ENCODE measurements around the gene FAM171A1.
"Not testable (repeated sequence)": the region's sequence is repeated elsewhere in the genome, so short reads cannot be mapped to it uniquely, and the experiment has no call there.

Gene FAM171A1

GRCh38 chr10:15316871-15317464, 54.1 kb downstream of the FAM171A1 start:
- DNase-seq (ENCODE audit: low read depth): no peak

DNA sequence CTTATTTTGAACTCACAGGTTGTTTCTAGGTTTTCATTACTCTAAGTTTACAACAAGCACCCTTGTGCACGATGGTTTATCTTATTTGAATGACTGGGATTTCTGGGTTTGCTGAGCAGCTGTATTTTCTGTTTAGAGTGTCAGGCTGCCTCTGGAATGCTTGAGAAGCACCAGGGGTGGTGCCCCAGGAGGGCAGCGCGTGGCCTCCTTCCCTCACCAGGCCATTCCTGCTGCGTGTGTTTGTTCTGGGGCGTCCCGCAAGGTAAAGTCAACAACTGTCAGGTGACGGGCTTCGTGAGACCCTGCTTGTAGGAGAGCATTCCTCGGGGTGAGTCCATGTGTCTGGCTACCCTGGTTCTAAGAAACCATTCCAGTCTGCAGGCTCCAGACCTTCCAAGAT, 54.9 kb downstream of the FAM171A1 start:
- DNase-seq (ENCODE audit: low read depth): no peak

- DNase-seq (ENCODE audit: low read depth): no peak
These were observed 55.8 kb downstream of the FAM171A1 start for GRCh38 chr10:15315286-15315685.

- no peak for DNase-seq (ENCODE audit: low read depth)
These were observed 56.5 kb downstream of the FAM171A1 start for GRCh38 chr10:15314482-15315045.

DNA sequence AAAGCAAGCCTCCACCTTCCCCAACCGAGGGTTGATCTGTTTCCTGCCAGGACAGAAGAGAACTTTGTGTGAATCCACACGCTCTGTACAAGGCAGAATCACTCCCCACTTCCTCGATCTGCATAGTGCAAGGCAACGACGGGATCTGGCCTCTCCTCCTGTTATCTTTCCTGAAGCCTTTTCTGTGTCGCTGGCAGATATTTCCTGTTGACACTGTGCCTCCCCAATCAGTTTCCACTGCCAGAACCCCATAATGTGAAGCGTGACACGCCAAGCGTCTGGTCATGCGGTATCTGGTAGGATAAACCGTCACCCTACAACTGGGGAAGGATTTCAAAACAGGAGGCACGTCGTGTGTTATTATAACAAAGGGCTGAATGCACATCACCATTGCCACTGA, 57.2 kb downstream of the FAM171A1 start:
- DNase-seq (ENCODE audit: low read depth): no peak

DNA sequence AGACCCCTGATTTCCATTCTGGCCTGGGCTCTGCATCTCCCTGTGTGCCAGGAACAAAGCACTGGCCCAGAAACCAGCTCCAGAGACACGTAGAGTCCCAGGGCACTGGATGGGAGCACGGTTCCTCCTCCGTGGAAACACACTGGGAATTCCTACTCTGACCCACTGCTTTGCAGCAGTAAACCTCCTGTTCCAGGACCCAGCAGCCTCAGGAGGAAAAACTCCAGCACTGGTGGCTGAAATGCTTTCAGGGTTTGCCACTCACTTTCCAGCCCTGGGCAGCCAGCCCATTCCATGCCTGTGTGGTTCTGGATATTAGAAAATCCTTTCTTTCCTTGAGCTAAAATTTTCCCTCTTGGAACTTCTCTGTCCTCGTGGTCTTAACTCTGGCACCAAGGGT, 58.0 kb downstream of the FAM171A1 start:
- DNase-seq (ENCODE audit: low read depth): no peak

GRCh38 chr10:15311569-15312280, 59.4 kb downstream of the FAM171A1 start:
- DNase-seq (ENCODE audit: low read depth): no peak

DNA sequence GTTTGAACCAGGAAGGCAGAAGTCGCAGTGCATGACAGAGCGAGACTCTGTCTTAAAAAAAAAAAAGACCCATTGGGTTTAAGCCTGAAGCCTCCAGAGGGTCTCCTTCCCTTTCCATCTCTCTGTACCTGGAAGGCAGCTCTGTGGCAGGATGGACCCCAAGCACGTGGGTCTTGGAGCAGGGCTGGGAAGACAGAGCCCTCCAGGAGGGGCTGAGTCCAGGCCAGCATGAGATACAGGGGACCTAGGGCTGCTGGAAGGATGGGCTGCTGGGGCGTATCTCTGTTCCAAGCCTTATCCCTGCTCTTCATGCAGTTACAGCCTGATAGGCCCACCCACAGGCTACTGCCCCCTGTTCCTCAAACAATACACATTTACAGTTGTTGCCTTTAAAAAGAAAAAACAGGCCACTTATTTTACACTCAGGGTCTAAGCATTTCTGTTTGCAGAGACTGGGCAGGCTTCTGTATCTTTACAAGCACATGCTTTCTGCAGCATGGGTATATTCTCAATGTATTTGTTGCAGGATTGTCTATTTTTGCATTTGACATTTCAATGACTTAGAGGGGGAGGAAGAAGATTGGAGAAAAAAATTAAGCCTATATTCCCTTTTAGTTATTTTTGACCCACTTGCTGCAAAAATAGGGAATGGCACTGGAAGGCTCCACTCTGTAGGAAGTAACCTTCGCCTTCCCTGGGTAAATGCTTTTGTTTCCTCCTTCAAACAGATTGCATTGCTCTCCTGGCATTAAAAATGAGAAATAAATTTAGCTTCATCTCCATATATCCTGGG, 60.1 kb downstream of the FAM171A1 start:
- no peak for DNase-seq (ENCODE audit: low read depth)

- no peak for DNase-seq (ENCODE audit: low read depth)
These were observed 61.9 kb downstream of the FAM171A1 start for GRCh38 chr10:15309221-15309620.

GRCh38 chr10:15306735-15307280, 64.3 kb downstream of the FAM171A1 start:
- no peak for DNase-seq (ENCODE audit: low read depth)

- no peak for DNase-seq (ENCODE audit: low read depth)
These were observed 65.5 kb downstream of the FAM171A1 start for GRCh38 chr10:15305634-15306033.

DNA sequence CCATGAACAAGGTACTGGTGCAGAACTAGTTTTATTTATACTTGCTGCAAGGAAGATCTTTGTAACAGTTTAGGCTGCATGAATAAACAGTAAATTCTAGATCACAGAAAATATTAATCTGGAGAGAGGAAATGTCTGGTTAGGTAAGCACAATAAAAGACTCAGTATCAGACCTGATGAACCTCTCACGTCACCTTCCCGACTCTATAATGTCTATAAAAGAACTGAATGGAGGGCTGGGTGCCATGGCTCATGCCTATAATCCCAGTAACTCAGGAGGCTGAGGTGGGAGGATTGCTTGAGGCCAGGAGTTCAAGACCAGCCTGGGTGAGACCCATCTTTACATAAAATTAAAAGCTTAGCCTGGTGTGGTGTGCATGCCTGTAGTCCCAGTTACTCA, 65.9 kb downstream of the FAM171A1 start:
- no peak for DNase-seq (ENCODE audit: low read depth)

GRCh38 chr10:15302188-15302956, 68.7 kb downstream of the FAM171A1 start:
- not testable (repeated sequence) for DNase-seq (ENCODE audit: low read depth)

DNA sequence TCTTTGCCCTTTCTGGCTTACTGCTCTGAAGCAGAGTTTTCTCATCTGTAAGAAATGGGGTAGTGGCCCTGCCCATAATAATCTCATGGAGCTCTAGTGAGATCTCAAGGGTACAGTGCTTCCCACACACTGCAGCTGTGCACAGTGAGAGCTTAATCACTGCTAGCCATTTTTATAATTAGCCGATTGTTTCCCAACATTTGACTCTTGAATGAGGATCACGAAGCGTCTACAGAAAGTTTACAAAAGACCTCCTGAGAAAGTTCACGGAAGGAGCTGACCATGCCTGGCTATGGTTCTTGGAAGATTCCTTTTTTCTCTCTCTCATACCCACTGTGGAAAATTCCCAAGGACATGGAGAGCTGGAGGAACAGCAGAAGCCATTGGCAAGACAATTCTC, 70.4 kb downstream of the FAM171A1 start:
- no peak for DNase-seq (ENCODE audit: low read depth)

DNA sequence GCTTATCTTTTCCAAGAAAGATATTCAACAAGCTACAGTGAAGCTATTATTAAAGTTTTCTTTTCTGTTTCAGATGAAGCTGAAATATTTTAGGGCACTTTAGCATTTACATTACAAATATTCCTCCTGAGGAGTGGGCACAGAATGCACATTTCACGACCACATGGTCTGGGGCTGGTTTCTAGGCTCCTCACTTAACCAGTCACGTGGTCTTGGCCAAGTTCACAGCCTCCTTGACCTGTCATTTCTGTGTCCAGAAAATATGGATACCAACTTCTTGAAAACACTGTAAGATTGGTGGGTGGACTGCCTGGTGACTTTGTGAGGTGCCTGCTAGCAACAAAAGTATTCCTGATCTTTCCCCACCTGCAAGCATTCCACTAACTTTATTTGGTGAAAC, 70.9 kb downstream of the FAM171A1 start:
- no peak for DNase-seq (ENCODE audit: low read depth)

DNA sequence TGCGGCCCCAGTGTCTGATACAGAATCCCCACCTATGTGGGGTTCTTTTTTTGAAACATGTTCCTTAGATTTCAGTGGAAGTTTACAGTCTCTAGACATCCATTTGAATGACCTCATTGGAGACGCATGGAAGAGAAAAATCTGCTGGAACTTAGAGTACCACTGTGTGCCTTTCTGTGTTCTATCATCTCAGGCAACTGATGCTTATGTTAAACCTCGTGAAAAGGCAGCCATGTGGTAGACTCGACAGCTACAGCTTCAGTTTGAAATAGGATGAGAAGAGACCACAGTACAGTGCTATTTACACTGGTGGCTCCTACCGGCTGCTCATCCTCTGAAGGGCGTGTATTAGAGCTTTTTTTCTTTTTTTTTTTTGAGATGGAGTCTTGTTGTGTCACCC, 74.4 kb downstream of the FAM171A1 start:
- DNase-seq (ENCODE audit: low read depth): no peak

DNA sequence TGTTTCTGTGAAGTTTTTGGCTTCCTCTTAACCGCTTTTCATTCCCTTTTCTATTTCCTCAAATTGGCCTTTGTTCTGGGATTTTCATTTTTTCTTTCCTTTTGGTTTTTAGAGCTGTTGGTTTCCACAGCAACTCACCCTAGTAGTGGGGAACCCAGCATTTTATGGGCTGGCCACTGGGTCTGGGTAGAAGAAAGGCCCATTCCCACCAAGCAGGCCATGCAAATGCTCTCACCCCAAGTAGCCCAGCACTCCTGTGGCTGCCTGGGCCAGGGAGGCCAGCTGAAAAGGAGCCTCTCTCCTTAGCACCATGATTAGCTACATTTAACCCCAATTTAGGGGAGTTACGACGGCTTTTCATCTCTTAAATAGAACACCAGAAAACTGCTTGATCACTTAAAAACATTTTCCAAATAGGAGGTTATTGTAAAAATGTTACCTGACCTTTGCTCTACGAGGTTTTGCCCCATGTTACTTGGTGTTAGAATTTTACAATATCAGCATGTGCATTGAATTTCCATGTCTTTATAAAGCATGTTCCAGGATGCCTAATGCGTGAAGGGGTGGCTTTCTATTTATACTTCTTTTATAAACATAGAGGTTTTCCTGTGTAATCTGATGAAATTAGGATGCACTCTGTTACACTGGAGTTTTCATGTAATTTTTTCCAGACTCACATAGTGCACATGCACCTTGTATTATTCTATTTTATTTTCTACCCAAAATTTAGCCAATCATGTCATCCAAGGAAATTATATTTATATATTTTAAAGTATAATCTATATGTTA, 75.4 kb downstream of the FAM171A1 start:
- no peak for DNase-seq (ENCODE audit: low read depth)

- DNase-seq (ENCODE audit: low read depth): no peak
These were observed 76.9 kb downstream of the FAM171A1 start for GRCh38 chr10:15293862-15294842.

- DNase-seq (ENCODE audit: low read depth): no peak
These were observed 80.4 kb downstream of the FAM171A1 start for GRCh38 chr10:15290671-15291070.

GRCh38 chr10:15290150-15290549, 80.9 kb downstream of the FAM171A1 start:
- DNase-seq (ENCODE audit: low read depth): no peak

Data from activated T-helper 1 cell treated with Interleukin-2 at 50 U/mL for 16 hours (primary cell).